Measurements from ENCODE around the gene NHSL2.

DNA sequence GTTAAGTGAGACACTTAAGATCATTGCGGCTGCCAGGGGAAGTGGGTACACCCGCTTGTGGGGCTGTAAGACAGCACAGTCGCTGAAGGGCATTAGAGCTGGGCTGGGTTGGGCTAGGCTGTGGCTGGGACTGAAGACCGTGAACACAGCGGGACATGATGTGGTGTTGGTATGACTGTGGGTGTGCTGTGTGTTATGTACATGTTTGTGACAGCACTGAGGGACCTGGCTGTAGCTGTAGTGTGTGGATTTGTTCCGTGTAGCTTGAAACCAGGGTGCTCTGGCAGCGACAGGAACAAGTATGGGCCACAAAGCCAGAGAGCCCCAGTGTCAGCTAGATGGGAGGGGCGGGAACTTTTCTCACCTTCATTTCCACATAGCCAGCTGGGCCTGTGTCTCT lies 82.1 kb downstream of the NHSL2 start:
- TF ChIP-seq KAT2B (IDR thresholded peaks at IDR 0.05; ENCODE audit: borderline replicate concordance, low read depth, low read length) = no peak
- no peak for TF ChIP-seq KDM5A (IDR thresholded peaks at IDR 0.05; ENCODE audit: borderline replicate concordance, low read length)
- TF ChIP-seq RBM39 (IDR thresholded peaks at IDR 0.05; ENCODE audit: low read depth, low read length, poor library complexity, severe bottlenecking) = no peak
- TF ChIP-seq, protein P1, sequence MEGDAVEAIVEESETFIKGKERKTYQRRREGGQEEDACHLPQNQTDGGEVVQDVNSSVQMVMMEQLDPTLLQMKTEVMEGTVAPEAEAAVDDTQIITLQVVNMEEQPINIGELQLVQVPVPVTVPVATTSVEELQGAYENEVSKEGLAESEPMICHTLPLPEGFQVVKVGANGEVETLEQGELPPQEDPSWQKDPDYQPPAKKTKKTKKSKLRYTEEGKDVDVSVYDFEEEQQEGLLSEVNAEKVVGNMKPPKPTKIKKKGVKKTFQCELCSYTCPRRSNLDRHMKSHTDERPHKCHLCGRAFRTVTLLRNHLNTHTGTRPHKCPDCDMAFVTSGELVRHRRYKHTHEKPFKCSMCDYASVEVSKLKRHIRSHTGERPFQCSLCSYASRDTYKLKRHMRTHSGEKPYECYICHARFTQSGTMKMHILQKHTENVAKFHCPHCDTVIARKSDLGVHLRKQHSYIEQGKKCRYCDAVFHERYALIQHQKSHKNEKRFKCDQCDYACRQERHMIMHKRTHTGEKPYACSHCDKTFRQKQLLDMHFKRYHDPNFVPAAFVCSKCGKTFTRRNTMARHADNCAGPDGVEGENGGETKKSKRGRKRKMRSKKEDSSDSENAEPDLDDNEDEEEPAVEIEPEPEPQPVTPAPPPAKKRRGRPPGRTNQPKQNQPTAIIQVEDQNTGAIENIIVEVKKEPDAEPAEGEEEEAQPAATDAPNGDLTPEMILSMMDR (CRISPR knock-in tag; IDR thresholded peaks at IDR 0.05) = no peak
- no peak for TF ChIP-seq RAD21 (CRISPR knock-in tag; IDR thresholded peaks at IDR 0.05)
- no peak for TF ChIP-seq THYN1 (CRISPR knock-in tag; IDR thresholded peaks at IDR 0.05; ENCODE audit: borderline replicate concordance, low read depth)
- no peak for TF ChIP-seq ZFP41 (CRISPR knock-in tag; IDR thresholded peaks at IDR 0.05; ENCODE audit: borderline replicate concordance)
- no peak for TF ChIP-seq CHD2 (IDR thresholded peaks at IDR 0.05; ENCODE audit: low read depth, low read length)
- no peak for TF ChIP-seq HOXD1 (CRISPR knock-in tag; IDR thresholded peaks at IDR 0.05)
- no peak for TF ChIP-seq POLR2A (IDR thresholded peaks at IDR 0.05; ENCODE audit: insufficient read depth in 1 of 2, low read depth in 2 of 2, low read length in 2 of 2)

All from HepG2 (cell line).